Astrocyte (in vitro differentiated cells and primary cell): ENCODE results near the gene GIGYF2. TPM values are rescaled to one million over a fixed set of nuclear protein-coding genes. Genes with fewer than 3 reads are reported as not detected.

Experiments
- DNase-seq: peaks from one replicate; pipeline ENCODE4 v3.0.0-alpha.2; 2010; ENCODE audit warnings: low read depth
- FAIRE-seq: peaks from 2 replicates; lab custom pipeline; 2011; peaks lifted over from hg19 to GRCh38; lab: Jason Lieb, UNC
- H2AFZ ChIP-seq: 2 replicates; pipeline ENCODE4 v1.6.0; 2012; ENCODE audit warnings: low read depth, low read length, inconsistent platforms
- H3K27ac ChIP-seq: 2 replicates; pipeline ENCODE4 v1.5.1; 2011; ENCODE audit warnings: low read depth, low read length, inconsistent platforms
- H3K27me3 ChIP-seq: 2 replicates; pipeline ENCODE4 v1.6.0; 2011; ENCODE audit warnings: low read length, inconsistent platforms; ENCODE audit not compliant: insufficient read depth
- H3K36me3 ChIP-seq: 2 replicates; pipeline ENCODE4 v1.5.1; 2011; ENCODE audit warnings: low read length, inconsistent platforms; ENCODE audit not compliant: insufficient read depth
- H3K4me1 ChIP-seq: 2 replicates; pipeline ENCODE4 v1.5.1; 2011; ENCODE audit warnings: low read length, inconsistent platforms; ENCODE audit not compliant: insufficient read depth
- H3K4me2 ChIP-seq: 2 replicates; pipeline ENCODE4 v1.6.0; 2012; ENCODE audit warnings: low read length, inconsistent platforms
- H3K4me3 ChIP-seq: 2 replicates; pipeline ENCODE4 v1.5.1; 2011; ENCODE audit warnings: low read depth, mild to moderate bottlenecking, low read length, inconsistent platforms; ENCODE audit not compliant: insufficient read depth
- H3K79me2 ChIP-seq: 2 replicates; pipeline ENCODE4 v1.6.0; 2012; ENCODE audit warnings: mild to moderate bottlenecking, low read length, inconsistent platforms; ENCODE audit not compliant: insufficient read depth
- H3K9ac ChIP-seq: 2 replicates; pipeline ENCODE4 v1.6.0; 2012; ENCODE audit warnings: mild to moderate bottlenecking, low read length, inconsistent platforms
- H3K9me3 ChIP-seq: 2 replicates; pipeline ENCODE4 v1.5.1; 2012; ENCODE audit warnings: low read depth, mild to moderate bottlenecking, low read length, inconsistent platforms; ENCODE audit not compliant: insufficient read depth
- H4K20me1 ChIP-seq: 2 replicates; pipeline ENCODE4 v1.6.0; 2012; ENCODE audit warnings: low read length, inconsistent platforms; ENCODE audit not compliant: insufficient read depth
- H3K27ac Mint-ChIP-seq: one replicate; pipeline ENCODE4 v1.8.0; 2021; ENCODE audit warnings: mild to moderate bottlenecking, mixed read lengths; ENCODE audit not compliant: unreplicated experiment
- H3K27me3 Mint-ChIP-seq: one replicate; pipeline ENCODE4 v1.8.0; 2021; ENCODE audit warnings: low read depth, mixed read lengths; ENCODE audit not compliant: unreplicated experiment
- H3K36me3 Mint-ChIP-seq: one replicate; pipeline ENCODE4 v1.8.0; 2021; ENCODE audit warnings: low read depth, mixed read lengths; ENCODE audit not compliant: unreplicated experiment
- H3K4me1 Mint-ChIP-seq: one replicate; pipeline ENCODE4 v1.8.0; 2021; ENCODE audit warnings: low read depth, mixed read lengths; ENCODE audit not compliant: unreplicated experiment
- H3K4me3 Mint-ChIP-seq: one replicate; pipeline ENCODE4 v1.8.0; 2021; ENCODE audit warnings: mild to moderate bottlenecking, moderate library complexity, mixed read lengths; ENCODE audit not compliant: unreplicated experiment
- H3K9me3 Mint-ChIP-seq: one replicate; pipeline ENCODE4 v1.8.0; 2021; ENCODE audit warnings: mild to moderate bottlenecking, mixed read lengths; ENCODE audit not compliant: unreplicated experiment
- EZH2 ChIP-seq: IDR thresholded peaks from 2 replicates; pipeline ENCODE4 v1.6.1; 2012; ENCODE audit warnings: mild to moderate bottlenecking, low read length, inconsistent platforms; ENCODE audit not compliant: insufficient read depth
- total RNA-seq: library from RNA; stranded (reverse); gene quantifications from 2 replicates; pipeline ENCODE4 v1.2.1, GENCODE V29; 2021
- TF ChIP-seq, protein P1 (sequence below): IDR thresholded peaks from 2 replicates; pipeline ENCODE4 v1.5.1; 2011; ENCODE audit warnings: low read depth, mild to moderate bottlenecking, inconsistent platforms, low read length, moderate library complexity; ENCODE audit not compliant: insufficient read depth

GIGYF2 gene
- total RNA-seq, 1 donor from 2014 or later, result 47.1 TPM

DNA sequence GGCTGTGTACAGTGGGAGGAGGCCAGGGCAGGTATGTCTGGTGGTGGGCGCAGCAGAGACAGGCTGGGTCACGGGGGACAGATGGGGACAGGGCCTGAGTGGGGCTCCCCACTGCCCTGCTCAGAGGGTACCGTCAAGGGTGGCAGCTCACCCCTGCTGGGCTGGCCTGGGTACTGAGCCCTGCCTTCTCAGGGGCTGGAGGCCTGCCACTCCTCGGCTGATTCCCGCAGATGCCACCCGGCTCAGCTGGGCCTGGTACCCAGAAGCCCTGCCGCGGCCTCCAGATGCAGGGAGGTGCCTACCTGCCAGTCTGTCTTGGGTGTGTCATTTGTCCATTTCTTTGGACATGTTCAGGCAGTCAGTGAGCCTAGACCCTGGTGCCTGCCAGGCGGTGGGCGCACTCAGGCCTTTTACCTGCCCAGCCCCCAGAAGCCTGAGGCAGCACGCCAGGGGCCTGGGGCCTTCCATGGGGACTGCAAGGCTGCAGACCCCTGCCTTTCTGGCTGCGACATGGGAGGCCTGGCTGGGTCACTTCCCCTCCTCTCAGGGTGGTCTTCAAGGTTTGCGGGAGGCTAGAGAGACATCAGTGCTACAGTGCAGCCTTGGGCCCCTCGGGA lies 176.3 kb downstream of the GIGYF2 start:
- H3K9me3 Mint-ChIP-seq, result no peaks in the 10 kb centered on the region
- no peak overlapping the region for H3K27ac ChIP-seq
- DNase-seq (no peak), FAIRE-seq (no peak)
- no peaks in the 10 kb centered on the region for H3K79me2 ChIP-seq
- H3K4me3 Mint-ChIP-seq, result no peak overlapping the region
- H2AFZ ChIP-seq, result no peak overlapping the region
- H3K36me3 Mint-ChIP-seq, result peaks cover 9% of the 10 kb centered on the region
- H3K4me1 ChIP-seq, result no peaks in the 10 kb centered on the region
- H3K9ac ChIP-seq, result no peak overlapping the region
- no peaks in the 10 kb centered on the region for H3K9me3 ChIP-seq
- peaks cover 15% of the 10 kb centered on the region for H3K27me3 Mint-ChIP-seq
- TF ChIP-seq, protein P1, sequence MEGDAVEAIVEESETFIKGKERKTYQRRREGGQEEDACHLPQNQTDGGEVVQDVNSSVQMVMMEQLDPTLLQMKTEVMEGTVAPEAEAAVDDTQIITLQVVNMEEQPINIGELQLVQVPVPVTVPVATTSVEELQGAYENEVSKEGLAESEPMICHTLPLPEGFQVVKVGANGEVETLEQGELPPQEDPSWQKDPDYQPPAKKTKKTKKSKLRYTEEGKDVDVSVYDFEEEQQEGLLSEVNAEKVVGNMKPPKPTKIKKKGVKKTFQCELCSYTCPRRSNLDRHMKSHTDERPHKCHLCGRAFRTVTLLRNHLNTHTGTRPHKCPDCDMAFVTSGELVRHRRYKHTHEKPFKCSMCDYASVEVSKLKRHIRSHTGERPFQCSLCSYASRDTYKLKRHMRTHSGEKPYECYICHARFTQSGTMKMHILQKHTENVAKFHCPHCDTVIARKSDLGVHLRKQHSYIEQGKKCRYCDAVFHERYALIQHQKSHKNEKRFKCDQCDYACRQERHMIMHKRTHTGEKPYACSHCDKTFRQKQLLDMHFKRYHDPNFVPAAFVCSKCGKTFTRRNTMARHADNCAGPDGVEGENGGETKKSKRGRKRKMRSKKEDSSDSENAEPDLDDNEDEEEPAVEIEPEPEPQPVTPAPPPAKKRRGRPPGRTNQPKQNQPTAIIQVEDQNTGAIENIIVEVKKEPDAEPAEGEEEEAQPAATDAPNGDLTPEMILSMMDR, result no peak
- no peak for TF ChIP-seq EZH2
- no peak overlapping the region for H3K4me2 ChIP-seq
- H3K4me1 Mint-ChIP-seq, result peaks cover 9% of the 10 kb centered on the region
- no peaks in the 10 kb centered on the region for H4K20me1 ChIP-seq
- H3K27ac Mint-ChIP-seq, result no peak overlapping the region
- H3K36me3 ChIP-seq, result no peaks in the 10 kb centered on the region
- no peak overlapping the region for H3K4me3 ChIP-seq
- no peaks in the 10 kb centered on the region for H3K27me3 ChIP-seq

DNA sequence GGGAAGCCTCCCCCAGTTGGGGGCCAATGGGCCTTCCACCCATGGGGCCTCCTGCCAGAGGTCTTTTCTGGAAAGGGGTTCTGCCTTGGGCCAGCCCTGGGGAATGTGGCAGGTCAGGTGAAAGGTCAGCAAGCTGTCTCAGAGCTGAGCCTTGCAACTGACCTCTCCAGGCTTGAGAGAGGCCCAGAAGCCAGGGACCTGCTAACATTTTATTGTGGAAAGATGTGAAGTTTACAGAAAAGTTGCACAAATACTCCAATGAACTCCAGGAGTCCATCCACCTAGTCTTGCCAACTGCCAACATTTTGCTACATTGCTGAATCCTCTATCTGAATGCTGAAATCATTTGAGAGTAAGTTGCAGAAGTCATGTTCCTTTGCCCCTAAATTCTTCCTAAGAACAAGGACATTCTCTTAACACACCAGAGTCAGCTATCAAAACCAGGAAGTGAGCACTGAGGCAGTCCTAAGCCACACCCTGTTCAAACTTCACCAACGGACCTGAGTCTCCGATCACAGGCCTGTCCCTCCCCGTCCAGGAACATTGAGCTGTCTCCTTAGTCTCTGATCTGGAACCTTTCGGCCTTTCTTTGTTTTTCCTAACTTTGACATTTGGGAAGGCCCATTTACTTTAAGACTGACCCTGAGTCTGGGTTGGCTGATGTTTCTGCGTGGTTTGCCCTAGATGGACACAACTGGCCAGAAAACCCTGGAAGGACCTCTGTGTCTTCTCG lies 176.9 kb downstream of the GIGYF2 start:
- H3K4me3 Mint-ChIP-seq, result no peak overlapping the region
- no peaks in the 10 kb centered on the region for H3K9me3 Mint-ChIP-seq
- Histone ChIP-seq H3K4me1 (no peaks in the 10 kb centered on the region), H3K9me3 (no peaks in the 10 kb centered on the region), H4K20me1 (no peaks in the 10 kb centered on the region), H2AFZ (no peak overlapping the region), H3K36me3 (no peaks in the 10 kb centered on the region), H3K27me3 (no peaks in the 10 kb centered on the region), H3K9ac (no peak overlapping the region), H3K4me2 (no peak overlapping the region), H3K4me3 (no peak overlapping the region), H3K27ac (no peak overlapping the region), H3K79me2 (no peaks in the 10 kb centered on the region)
- FAIRE-seq, result no peak
- H3K36me3 Mint-ChIP-seq, result peaks cover 11% of the 10 kb centered on the region
- TF ChIP-seq EZH2, result no peak
- TF ChIP-seq, protein P1, result no peak
- no peak overlapping the region for H3K27ac Mint-ChIP-seq
- H3K27me3 Mint-ChIP-seq, result peaks cover 15% of the 10 kb centered on the region
- no peak for DNase-seq
- H3K4me1 Mint-ChIP-seq, result peaks cover 7% of the 10 kb centered on the region
